ENCODE measurements around the gene KRT31. TPM values are rescaled to one million over a fixed set of nuclear protein-coding genes. Genes with fewer than 3 reads are reported as not detected.

The KRT31 gene
- total RNA-seq, 1 experiment from 2014 or later = not detected

- no peaks in the 10 kb centered on the region for H3K9me3 ChIP-seq (ENCODE audit: control insufficient read depth, insufficient read depth, low read depth, low read length)
- no peak for TF ChIP-seq POLR2AphosphoS5 (IDR thresholded peaks at IDR 0.05; ENCODE audit: low read depth, low read length)
- no peak for TF ChIP-seq REST (IDR thresholded peaks at IDR 0.05; ENCODE audit: insufficient read depth in 1 of 2, low read depth in 2 of 2, low read length in 1 of 2)
- no peak for TF ChIP-seq SIN3A (IDR thresholded peaks at IDR 0.05; ENCODE audit: borderline replicate concordance, insufficient read depth, low read depth, low read length)
- no peak for TF ChIP-seq TCF7L2 (IDR thresholded peaks at IDR 0.05; ENCODE audit: low read depth, low read length)
- TF ChIP-seq CTCF (IDR thresholded peaks at IDR 0.05) = no peak
- intact Hi-C loops (cut with micrococcal nuclease; ENCODE audit: unreplicated experiment) (no loop called here), in situ Hi-C loops (cut with HindIII; ENCODE audit: low pct_unique_long_range_greater_than_20kb, low sequenced_read_pairs) (no loop called here)
- no TSS peak for BruUV-seq (replicated peaks)
- ChIA-PET POLR2A (no interaction called here), CTCF (no interaction called here)
- H3K27ac ChIP-seq (ENCODE audit: low read length) = no peak overlapping the region
- no peaks in the 10 kb centered on the region for H3K36me3 ChIP-seq (ENCODE audit: control insufficient read depth, insufficient read depth, low read length)
- no peak overlapping the region for H3K4me3 ChIP-seq (ENCODE audit: low read depth in 2 of 2, low read length in 2 of 2)
- DNase-seq (ENCODE audit: low read depth, low spot score) (no peak), ATAC-seq (no peak)
- H3K4me1 ChIP-seq (ENCODE audit: control insufficient read depth, insufficient read depth, low read length) = no peaks in the 10 kb centered on the region
- no peaks in the 10 kb centered on the region for H3K27me3 ChIP-seq (ENCODE audit: control insufficient read depth, insufficient read depth, low read length)
Measured at GRCh38 chr17:41392278-41392677, 5.1 kb downstream of the KRT31 start.

- H3K9me3 ChIP-seq (ENCODE audit: control insufficient read depth, insufficient read depth, low read depth, low read length) = no peaks in the 10 kb centered on the region; the same call in 1 of the 2 replicates
- CTCF ChIA-PET = no interaction called here
- no peaks in the 10 kb centered on the region for H3K4me1 ChIP-seq (ENCODE audit: control insufficient read depth, insufficient read depth, low read length)
- no peaks in the 10 kb centered on the region for H3K27me3 ChIP-seq (ENCODE audit: control insufficient read depth, insufficient read depth, low read length)
- no TSS peak for BruUV-seq (replicated peaks)
- intact Hi-C loops (cut with micrococcal nuclease; ENCODE audit: unreplicated experiment) = no loop called here
- H3K4me3 ChIP-seq (ENCODE audit: low read depth in 2 of 2, low read length in 2 of 2) = no peak overlapping the region
- no peaks in the 10 kb centered on the region for H3K36me3 ChIP-seq (ENCODE audit: control insufficient read depth, insufficient read depth, low read length)
- DNase-seq (ENCODE audit: low read depth, low spot score) = no peak
- TF ChIP-seq POLR2AphosphoS5 (IDR thresholded peaks at IDR 0.05; ENCODE audit: low read depth, low read length) = no peak
- no peak for TF ChIP-seq CTCF (IDR thresholded peaks at IDR 0.05)
- TF ChIP-seq SIN3A (IDR thresholded peaks at IDR 0.05; ENCODE audit: borderline replicate concordance, insufficient read depth, low read depth, low read length) = no peak
- no peak for TF ChIP-seq REST (IDR thresholded peaks at IDR 0.05; ENCODE audit: insufficient read depth in 1 of 2, low read depth in 2 of 2, low read length in 1 of 2)
- no peak for TF ChIP-seq TCF7L2 (IDR thresholded peaks at IDR 0.05; ENCODE audit: low read depth, low read length)
- no peak overlapping the region for H3K27ac ChIP-seq (ENCODE audit: low read length)
- in situ Hi-C loops (cut with HindIII; ENCODE audit: low pct_unique_long_range_greater_than_20kb, low sequenced_read_pairs) = no loop called here
- POLR2A ChIA-PET = interaction anchor here (0.5 kb wide), 1 partner anchor 573 kb away, joined by 3 read pairs; no protein-coding TSS in a partner anchor
- no peak for ATAC-seq
Measured at GRCh38 chr17:41391535-41391934, 5.9 kb downstream of the KRT31 start.

Measured in Panc1 (cell line).